ENCODE results near the gene RPS4Y2. TPM values are rescaled to one million over a fixed set of nuclear protein-coding genes. Genes with fewer than 3 reads are reported as not detected.

RPS4Y2 gene
- total RNA-seq, 4 donors from 2014 or later = not detected

- no peak for TF ChIP-seq POLR2A (IDR thresholded peaks at IDR 0.05)
- TF ChIP-seq, protein P1, sequence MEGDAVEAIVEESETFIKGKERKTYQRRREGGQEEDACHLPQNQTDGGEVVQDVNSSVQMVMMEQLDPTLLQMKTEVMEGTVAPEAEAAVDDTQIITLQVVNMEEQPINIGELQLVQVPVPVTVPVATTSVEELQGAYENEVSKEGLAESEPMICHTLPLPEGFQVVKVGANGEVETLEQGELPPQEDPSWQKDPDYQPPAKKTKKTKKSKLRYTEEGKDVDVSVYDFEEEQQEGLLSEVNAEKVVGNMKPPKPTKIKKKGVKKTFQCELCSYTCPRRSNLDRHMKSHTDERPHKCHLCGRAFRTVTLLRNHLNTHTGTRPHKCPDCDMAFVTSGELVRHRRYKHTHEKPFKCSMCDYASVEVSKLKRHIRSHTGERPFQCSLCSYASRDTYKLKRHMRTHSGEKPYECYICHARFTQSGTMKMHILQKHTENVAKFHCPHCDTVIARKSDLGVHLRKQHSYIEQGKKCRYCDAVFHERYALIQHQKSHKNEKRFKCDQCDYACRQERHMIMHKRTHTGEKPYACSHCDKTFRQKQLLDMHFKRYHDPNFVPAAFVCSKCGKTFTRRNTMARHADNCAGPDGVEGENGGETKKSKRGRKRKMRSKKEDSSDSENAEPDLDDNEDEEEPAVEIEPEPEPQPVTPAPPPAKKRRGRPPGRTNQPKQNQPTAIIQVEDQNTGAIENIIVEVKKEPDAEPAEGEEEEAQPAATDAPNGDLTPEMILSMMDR (IDR thresholded peaks at IDR 0.05 in 4 of 5, conservative IDR thresholded peaks at IDR 0.05 in 1 of 5) = no peak
- H3K9me3 ChIP-seq = no peaks in the 10 kb centered on the region
- H3K27ac ChIP-seq = no peak overlapping the region
- H3K27me3 ChIP-seq = no peaks in the 10 kb centered on the region
- no peak overlapping the region for H3K4me3 ChIP-seq
- in situ Hi-C loops (cut with MboI; ENCODE audit: low sequenced_read_pairs in 4 of 4) = no loop called here
- ATAC-seq (no peak), DNase-seq (no peak)
- intact Hi-C loops (cut with DNase I; ENCODE audit: low total_unique reads) = no loop called here
- H3K36me3 ChIP-seq = no peaks in the 10 kb centered on the region
- no peaks in the 10 kb centered on the region for H3K4me1 ChIP-seq
Observed at GRCh38 chrY:20806243-20806642, 50.3 kb downstream of the RPS4Y2 start.

- no peak overlapping the region for H3K27ac ChIP-seq
- no peaks in the 10 kb centered on the region for H3K9me3 ChIP-seq
- in situ Hi-C loops (cut with MboI; ENCODE audit: low sequenced_read_pairs in 4 of 4) = no loop called here
- H3K4me3 ChIP-seq = no peak overlapping the region
- no peaks in the 10 kb centered on the region for H3K4me1 ChIP-seq
- TF ChIP-seq, protein P1 (IDR thresholded peaks at IDR 0.05 in 4 of 5, conservative IDR thresholded peaks at IDR 0.05 in 1 of 5) = no peak
- no peak for TF ChIP-seq POLR2A (IDR thresholded peaks at IDR 0.05)
- intact Hi-C loops (cut with DNase I; ENCODE audit: low total_unique reads) = no loop called here
- ATAC-seq (no peak), DNase-seq (no peak)
- no peaks in the 10 kb centered on the region for H3K36me3 ChIP-seq
- no peaks in the 10 kb centered on the region for H3K27me3 ChIP-seq
Observed at GRCh38 chrY:20813459-20813858, 57.6 kb downstream of the RPS4Y2 start.

DNA sequence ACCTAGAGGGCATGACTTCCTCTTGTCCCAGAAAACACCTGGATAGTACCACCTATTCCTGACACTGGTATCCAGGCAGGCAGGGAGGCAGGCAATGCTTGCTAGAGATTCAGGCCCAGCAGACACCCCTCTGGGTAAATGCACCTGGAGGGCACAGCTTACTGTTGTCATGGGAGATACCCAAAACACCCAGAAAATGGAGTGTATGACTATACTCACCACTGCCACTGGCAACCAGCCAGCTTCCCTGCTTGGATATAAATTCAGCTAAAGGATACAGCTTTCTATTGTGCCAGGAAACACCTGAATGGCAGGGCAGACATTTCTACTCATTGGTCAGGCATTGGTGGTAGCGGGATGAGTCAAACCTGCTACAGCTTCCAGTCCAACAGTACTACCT, 58.9 kb downstream of the RPS4Y2 start:
- no peaks in the 10 kb centered on the region for H3K4me1 ChIP-seq
- DNase-seq (no peak), ATAC-seq (no peak)
- no peak overlapping the region for H3K4me3 ChIP-seq
- H3K36me3 ChIP-seq = no peaks in the 10 kb centered on the region
- no peak overlapping the region for H3K27ac ChIP-seq
- no peak for TF ChIP-seq POLR2A (IDR thresholded peaks at IDR 0.05)
- TF ChIP-seq, protein P1 (IDR thresholded peaks at IDR 0.05 in 4 of 5, conservative IDR thresholded peaks at IDR 0.05 in 1 of 5) = no peak
- H3K9me3 ChIP-seq = no peaks in the 10 kb centered on the region
- intact Hi-C loops (cut with DNase I; ENCODE audit: low total_unique reads) = no loop called here
- no peaks in the 10 kb centered on the region for H3K27me3 ChIP-seq
- in situ Hi-C loops (cut with MboI; ENCODE audit: low sequenced_read_pairs in 4 of 4) = no loop called here

GRCh38 chrY:20817067-20817466, 61.2 kb downstream of the RPS4Y2 start:
- in situ Hi-C loops (cut with MboI; ENCODE audit: low sequenced_read_pairs in 4 of 4) (no loop called here), intact Hi-C loops (cut with DNase I; ENCODE audit: low total_unique reads) (no loop called here)
- Histone ChIP-seq H3K4me1 (no peaks in the 10 kb centered on the region), H3K9me3 (no peaks in the 10 kb centered on the region), H3K27ac (no peak overlapping the region), H3K4me3 (no peak overlapping the region), H3K36me3 (no peaks in the 10 kb centered on the region), H3K27me3 (no peaks in the 10 kb centered on the region)
- ATAC-seq (no peak), DNase-seq (no peak)
- no peak for TF ChIP-seq POLR2A (IDR thresholded peaks at IDR 0.05)
- TF ChIP-seq, protein P1 (IDR thresholded peaks at IDR 0.05 in 4 of 5, conservative IDR thresholded peaks at IDR 0.05 in 1 of 5) = no peak

Other genes with a start within 250 kb of the RPS4Y2 start
- 10 to 100 TPM in 2 of 4 donors, not detected in 2; 56.3 to 62.4 TPM for gene EIF1AY, start 180.3 kb upstream of the RPS4Y2 start, total RNA-seq